Epidermal melanocyte (primary cell): ENCODE data around the gene MAT2B.
"Not testable (repeated sequence)": the region's sequence is repeated elsewhere in the genome, so short reads cannot be mapped to it uniquely, and the experiment has no call there.

Experiments
- DNase-seq: peaks from one replicate; pipeline ENCODE4 v3.0.0; 2011; ENCODE audit warnings: low spot score; ENCODE audit not compliant: insufficient read length

MAT2B gene

DNA sequence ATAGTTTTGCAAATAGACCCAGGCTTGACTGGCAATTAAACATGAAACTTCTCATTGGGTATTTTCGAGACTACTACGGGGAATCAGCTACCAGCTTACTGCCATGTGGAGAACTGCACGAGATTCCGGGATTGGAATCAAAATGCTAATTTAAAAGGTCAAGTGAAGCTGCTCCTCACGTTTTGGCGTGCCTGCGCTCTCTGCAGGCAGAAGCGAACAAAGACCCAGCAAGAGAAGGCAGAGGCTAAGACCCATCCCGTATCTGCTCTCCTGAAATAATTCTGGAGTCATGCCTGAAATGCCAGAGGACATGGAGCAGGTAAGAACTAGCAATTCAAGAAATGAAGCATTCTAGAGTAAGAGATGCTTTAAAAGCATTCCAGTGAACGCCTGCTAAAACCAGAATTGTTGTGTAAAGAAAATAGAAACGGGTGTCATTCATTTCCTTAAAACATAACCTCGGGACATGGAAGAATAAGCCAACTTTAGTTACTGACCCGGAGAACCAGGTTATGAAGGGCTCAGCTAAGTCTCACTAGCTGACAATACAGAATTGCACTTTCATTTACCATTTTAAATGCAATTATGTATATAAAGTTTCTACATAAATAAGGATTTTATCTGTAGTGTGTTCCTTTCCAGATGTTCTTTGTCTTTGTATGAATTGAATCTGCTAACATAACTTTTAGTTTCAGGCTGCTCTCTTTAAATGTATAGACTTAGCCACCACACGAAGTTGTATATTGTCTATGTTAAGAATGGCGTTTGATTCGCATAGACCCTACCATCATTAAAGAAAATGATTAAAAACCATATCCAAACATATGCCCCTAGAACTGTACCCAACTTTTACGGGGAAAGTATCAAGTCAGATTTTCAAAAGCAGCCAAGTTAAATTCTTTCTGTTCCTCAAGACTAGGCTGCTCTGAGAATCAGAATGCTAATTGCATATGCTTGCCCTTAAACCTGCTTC lies 2.0 kb upstream of the MAT2B start:
- DNase-seq = peak; percentile 60

DNA sequence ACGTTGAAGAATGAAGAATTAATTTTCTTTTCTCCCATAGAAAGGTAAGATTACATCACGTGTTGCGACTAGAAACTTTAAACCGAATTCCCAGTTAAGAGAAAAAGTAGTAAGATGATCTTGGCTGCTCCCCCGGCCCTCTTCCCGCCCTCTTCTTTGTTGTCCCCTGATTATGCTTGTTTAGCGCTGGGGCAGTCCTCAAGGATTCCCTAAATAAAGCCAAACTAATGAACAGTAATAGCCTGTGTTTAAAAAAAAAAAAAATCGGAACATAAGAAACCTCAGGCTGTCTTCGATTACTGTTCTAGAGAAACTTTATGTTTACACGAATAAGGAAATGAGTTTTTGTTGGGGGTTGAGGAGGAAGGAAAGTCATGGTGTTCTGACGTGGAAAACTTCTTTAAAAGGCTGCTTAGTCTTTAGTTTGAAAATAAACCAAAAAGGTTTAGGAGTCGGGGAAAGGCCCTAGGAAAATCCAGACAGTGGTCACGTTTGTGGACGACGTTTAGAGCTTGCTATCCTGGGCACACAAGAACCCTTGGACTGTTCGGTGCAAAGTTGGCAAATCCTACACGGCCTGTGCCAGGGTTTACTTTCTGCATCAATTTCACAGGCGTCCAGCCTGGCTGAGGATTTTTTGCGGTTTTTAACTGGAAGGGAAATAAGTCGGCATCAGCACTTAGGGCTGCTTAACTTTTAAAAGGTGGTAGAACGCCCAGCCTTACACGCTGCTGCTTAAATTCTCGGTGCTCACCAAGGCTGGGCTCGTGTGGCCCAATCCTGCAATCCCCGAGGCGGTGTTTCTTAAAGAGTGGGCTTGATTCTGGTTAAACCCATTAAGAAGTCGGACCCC lies 1.1 kb upstream of the MAT2B start:
- DNase-seq = no peak

GRCh38 chr5:163505049-163505367 lies 411 bp upstream of the MAT2B start:
- DNase-seq = no peak

- no peak for DNase-seq
These were observed 657 bp downstream of the MAT2B start for GRCh38 chr5:163506095-163506457.

- DNase-seq = no peak
These were observed 1.3 kb downstream of the MAT2B start for GRCh38 chr5:163506726-163507125.

GRCh38 chr5:163508753-163509152 lies 3.3 kb downstream of the MAT2B start:
- no peak for DNase-seq

DNA sequence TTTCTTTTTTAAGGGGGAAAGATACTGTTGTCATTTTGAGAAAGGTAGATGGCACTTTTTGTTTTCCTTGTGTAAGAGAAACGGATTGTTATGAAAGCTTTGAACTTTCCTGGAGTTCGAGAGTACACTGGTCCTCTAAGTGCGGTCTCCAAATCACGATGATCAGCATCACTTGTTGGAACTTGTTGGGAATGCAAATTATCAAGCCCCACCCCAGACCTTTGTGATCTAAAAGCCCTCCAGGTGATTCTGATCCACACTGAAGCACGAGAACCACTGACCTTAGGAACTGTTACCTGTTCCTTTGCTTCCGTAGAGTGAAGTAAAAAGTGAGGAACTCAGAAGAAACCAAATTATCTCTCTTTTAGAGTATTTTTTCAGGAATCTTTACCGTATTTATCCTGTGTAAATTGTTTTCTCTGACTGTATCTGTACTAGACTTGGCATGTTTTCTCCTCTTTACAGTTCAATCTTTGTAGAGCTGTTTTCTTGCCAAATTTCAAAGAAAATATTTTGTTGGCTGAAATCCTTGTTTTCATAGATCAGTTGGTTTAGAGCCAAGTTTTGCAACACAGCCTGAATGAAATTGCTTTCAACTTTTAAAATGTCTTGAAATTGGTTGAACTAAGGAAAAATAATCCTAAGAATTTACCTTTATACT lies 4.0 kb downstream of the MAT2B start:
- peak; percentile 34 for DNase-seq

- DNase-seq = no peak
These were observed 7.1 kb downstream of the MAT2B start for GRCh38 chr5:163512526-163512925.

DNA sequence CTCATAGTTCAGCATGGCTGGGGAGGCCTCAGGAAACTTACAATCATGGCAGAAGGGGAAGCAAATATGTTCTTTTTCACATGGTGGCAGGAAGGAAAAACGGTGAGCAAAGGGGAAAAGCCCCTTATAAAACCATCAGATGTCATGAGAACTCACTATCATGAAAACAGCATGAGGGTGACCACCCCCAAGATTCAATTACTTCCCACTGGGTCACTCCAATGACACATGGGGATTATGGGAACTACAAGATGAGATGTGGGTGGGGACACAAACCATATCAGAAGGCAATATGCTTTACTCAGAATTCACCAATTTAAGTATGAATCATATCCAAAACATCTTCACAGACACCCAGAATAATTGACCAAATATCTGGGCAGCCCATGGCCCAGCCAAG lies 19.7 kb downstream of the MAT2B start:
- no peak for DNase-seq

DNA sequence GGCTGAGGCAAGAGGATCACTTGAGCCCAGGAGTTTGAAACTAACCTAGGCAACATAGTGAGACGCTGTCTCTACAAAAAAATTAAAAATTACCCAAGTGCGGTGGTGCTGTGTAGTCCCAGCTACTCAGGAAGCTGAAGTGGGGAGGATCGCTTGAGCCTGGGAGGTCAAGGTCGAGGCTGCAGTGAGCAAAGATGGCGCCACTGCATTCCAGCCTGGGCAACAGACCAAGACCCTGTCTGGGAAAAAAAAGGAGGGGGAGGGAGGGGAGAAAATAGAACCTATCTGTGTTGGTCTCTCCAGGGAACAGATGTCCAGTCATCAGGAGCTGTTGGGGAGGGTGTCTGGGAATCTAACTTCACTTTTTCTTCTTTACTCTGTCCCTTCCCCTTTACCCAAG lies 24.3 kb downstream of the MAT2B start:
- DNase-seq = no peak

GRCh38 chr5:163531272-163531671 lies 25.9 kb downstream of the MAT2B start:
- DNase-seq = no peak

DNA sequence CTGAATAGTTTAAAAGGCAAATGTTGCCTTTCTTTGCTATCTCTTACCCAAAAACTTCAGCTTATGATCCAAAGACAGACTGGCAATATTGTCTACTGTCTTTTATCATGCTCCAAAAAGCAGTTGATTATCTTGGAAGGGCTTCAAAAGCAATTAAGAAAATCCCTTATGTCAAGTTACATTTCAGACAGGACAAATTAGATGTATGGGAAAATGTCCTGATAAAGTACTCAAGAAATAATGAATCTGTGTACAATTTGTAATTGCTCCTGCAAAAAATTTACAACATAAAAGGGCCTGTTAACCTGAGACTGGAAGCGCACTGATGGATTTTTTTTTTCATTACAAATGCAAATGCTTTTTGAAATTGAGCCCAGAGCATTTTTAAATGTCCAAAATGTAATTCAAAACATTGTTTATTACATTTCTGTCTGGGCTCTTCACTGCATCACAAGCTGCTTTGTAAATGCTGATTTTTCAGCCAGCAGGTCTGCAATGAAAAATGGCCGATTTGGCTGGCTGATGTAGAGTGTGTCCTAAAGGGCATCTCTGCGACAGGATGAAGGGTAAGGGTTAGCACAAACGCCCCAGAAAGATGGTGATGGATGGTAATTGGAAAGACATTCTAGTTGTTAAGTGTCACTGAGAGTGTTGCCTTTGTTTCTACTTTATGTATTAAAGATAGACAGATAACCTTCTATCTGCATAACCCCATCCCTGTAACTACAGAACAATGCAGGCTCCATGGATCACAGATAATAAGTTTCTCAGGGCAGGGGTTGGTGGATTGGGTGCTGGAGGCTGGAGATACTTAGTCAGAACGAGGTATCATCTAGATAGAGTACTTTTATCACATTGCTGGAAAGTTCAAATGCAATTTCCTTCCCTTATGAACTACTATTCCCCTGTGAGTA lies 27.0 kb downstream of the MAT2B start:
- no peak for DNase-seq

- DNase-seq = no peak
These were observed 27.8 kb downstream of the MAT2B start for GRCh38 chr5:163533223-163533622.

DNA sequence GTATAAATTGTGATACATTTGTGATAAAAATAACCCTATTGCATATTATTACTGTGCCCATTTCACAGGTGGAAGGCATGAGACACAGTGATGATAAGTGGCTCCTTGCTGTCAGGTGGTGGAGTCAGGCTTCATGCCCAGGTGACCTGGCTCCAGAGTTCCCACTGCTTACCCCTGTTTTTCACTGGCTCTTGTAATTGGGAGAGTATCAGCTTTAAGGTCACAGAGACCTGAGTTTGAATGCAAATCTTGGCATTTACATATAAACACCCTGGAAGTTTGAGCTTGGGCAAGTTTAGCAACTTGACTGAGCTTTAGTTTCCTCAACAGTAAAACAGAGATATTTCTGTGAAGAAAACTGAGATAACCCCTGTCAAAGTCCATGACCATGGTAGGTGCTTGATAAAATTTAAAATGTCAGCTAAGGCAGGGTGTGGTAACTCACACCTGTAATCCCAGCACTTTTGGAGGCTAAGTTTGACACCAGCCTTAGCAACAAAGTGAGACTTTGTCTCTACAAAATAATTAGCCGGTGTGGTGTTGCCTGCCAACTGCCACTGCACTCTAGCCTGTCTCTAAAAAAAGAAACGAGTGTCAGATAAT lies 29.2 kb downstream of the MAT2B start:
- DNase-seq = no peak

GRCh38 chr5:163535290-163535689 lies 29.9 kb downstream of the MAT2B start:
- no peak for DNase-seq

DNA sequence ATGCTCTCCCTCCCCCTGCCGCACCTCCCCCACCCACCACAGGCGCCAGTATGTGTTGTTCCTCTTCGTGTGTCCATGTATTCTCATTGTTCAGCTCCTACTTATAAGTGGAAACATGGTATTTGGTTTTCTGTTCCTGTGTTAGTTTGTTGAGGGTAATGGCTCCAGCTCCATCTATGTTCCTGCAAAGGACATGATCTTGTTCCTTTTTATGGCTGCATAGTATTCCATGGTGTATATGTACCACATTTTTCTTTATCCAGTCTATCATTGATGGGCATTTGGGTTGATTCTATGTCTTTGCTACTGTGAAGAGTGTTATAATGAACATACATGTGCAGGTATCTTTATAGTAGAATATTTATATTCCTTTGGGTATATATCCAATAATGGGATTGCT lies 31.0 kb downstream of the MAT2B start:
- DNase-seq = not testable (repeated sequence)

DNA sequence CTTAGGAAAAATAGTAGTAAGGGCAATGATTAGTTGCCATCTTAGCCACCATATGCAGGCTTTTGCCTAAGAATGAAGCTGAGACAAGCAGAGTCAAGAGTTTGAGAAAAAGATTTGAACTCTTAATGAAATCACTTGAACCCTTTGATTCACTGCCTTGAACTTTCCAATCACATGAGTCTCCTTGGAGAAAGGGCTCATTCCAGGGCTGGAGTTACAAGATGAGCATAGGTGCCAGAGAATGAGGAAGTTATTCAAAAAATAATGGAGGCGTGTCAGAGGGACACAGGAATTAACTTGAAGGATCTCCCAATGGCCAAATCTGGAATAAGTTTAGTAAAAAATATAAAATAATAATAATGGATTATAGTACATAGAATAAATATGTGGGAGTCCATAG lies 35.3 kb downstream of the MAT2B start:
- DNase-seq = no peak

- no peak for DNase-seq
These were observed 37.4 kb downstream of the MAT2B start for GRCh38 chr5:163542771-163543170.

- DNase-seq = no peak
These were observed 38.6 kb downstream of the MAT2B start for GRCh38 chr5:163544041-163544440.

GRCh38 chr5:163544836-163545235 lies 39.4 kb downstream of the MAT2B start:
- DNase-seq = no peak

DNA sequence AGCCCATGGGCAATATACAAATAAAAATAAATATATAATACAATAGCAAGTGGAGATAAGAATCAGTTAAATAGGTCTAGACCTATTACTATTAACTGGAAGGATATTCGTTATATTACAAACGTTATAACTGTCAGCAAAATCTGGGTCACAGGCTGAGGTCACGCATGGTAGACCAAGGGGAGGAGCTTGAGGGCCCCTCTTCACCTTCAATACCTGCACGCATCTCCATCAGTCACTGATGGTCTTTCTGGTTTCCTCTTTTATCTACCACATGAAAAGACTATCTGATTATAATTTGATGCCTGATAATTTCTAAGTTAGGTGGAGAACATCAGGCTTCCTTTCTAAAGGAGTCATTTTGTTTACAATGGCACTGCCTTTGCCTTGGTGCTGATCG lies 43.2 kb downstream of the MAT2B start:
- DNase-seq = no peak
